ENCODE measurements around the gene PGBD1.

GRCh38 chr6:28252009-28252975 is 29.1 kb upstream of the PGBD1 start, which contains the start of gene ZKSCAN4:
- TF ChIP-seq CTCF (IDR thresholded peaks at IDR 0.05; ENCODE audit: low read depth, low read length, missing input control) (no peak), RAD21 (IDR thresholded peaks at IDR 0.05) (peak; percentile 62 to 71), JUND (IDR thresholded peaks at IDR 0.05) (peak in 1 of 2 donors; percentile 59), REST (IDR thresholded peaks at IDR 0.05) (no peak), MAX (IDR thresholded peaks at IDR 0.05) (peak; percentile 87), HNF4A (conservative IDR thresholded peaks at IDR 0.05) (peak; percentile 33 to 40), SP1 (IDR thresholded peaks at IDR 0.05) (peak; percentile 37)
